ENCODE data around the gene CDH26.

CDH26 gene

GRCh38 chr20:60009318-60009717 is 51.1 kb downstream of the CDH26 start:
- TF ChIP-seq CTCF (IDR thresholded peaks at IDR 0.05) = no peak

- peak; percentile 47; the same call in 1 of the 2 replicates for TF ChIP-seq CTCF (IDR thresholded peaks at IDR 0.05)
Measured at GRCh38 chr20:60009826-60010616, 51.8 kb downstream of the CDH26 start.

- TF ChIP-seq CTCF (IDR thresholded peaks at IDR 0.05) = no peak
Measured at GRCh38 chr20:60010689-60011458, 52.7 kb downstream of the CDH26 start.

GRCh38 chr20:60011512-60012507 is 53.6 kb downstream of the CDH26 start:
- TF ChIP-seq CTCF (IDR thresholded peaks at IDR 0.05) = no peak

- TF ChIP-seq CTCF (IDR thresholded peaks at IDR 0.05) = no peak
Measured at GRCh38 chr20:60013296-60014139, 55.3 kb downstream of the CDH26 start.

GRCh38 chr20:60016406-60016805 is 58.2 kb downstream of the CDH26 start:
- no peak for TF ChIP-seq CTCF (IDR thresholded peaks at IDR 0.05)
